ENCODE data around the gene DIPK1A. TPM values are rescaled to one million over a fixed set of nuclear protein-coding genes. Genes with fewer than 3 reads are reported as not detected.

DIPK1A gene
- total RNA-seq, 4 donors from 2014 or later = 3.1 to 9.9 (median 4.9) TPM

DNA sequence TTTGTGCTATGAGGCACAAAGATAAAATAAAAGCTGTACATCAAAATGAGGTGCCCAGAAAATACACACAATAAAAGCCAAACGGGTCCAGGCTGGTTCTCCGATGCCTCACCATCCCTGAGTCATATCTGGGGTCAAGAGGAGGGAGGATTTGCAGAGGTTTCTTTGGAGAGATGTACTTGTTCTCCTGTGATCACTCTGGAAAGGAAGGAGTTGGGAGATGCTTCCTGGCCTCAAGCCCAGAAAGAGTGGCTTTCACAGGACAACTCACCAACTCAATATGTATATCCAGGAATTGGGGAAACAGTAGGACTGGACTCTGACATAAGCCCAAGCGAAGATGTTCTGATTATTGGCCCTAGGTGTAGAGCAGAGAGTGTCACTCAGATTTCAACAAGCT lies 51.9 kb downstream of the DIPK1A start:
- WGBS, 2 donors = 42 to 56% methylated on average over 3 of the region's 3 CpGs
- DNase-seq = no peak
- Histone ChIP-seq H3K36me3 (no peaks in the 10 kb centered on the region), H3K4me1 (peaks cover 0 to 29% (median 16%) of the 10 kb centered on the region in 3 donors), H3K4me3 (no peak overlapping the region), H3K9me3 (no peaks in the 10 kb centered on the region), H3K27me3 (no peaks in the 10 kb centered on the region), H3K27ac (no peak overlapping the region)
- TF ChIP-seq POLR2A (IDR thresholded peaks at IDR 0.05) = no peak
- TF ChIP-seq, protein P1, sequence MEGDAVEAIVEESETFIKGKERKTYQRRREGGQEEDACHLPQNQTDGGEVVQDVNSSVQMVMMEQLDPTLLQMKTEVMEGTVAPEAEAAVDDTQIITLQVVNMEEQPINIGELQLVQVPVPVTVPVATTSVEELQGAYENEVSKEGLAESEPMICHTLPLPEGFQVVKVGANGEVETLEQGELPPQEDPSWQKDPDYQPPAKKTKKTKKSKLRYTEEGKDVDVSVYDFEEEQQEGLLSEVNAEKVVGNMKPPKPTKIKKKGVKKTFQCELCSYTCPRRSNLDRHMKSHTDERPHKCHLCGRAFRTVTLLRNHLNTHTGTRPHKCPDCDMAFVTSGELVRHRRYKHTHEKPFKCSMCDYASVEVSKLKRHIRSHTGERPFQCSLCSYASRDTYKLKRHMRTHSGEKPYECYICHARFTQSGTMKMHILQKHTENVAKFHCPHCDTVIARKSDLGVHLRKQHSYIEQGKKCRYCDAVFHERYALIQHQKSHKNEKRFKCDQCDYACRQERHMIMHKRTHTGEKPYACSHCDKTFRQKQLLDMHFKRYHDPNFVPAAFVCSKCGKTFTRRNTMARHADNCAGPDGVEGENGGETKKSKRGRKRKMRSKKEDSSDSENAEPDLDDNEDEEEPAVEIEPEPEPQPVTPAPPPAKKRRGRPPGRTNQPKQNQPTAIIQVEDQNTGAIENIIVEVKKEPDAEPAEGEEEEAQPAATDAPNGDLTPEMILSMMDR (IDR thresholded peaks at IDR 0.05) = no peak
- intact Hi-C loops (cut with DNase I) = no loop called here

DNA sequence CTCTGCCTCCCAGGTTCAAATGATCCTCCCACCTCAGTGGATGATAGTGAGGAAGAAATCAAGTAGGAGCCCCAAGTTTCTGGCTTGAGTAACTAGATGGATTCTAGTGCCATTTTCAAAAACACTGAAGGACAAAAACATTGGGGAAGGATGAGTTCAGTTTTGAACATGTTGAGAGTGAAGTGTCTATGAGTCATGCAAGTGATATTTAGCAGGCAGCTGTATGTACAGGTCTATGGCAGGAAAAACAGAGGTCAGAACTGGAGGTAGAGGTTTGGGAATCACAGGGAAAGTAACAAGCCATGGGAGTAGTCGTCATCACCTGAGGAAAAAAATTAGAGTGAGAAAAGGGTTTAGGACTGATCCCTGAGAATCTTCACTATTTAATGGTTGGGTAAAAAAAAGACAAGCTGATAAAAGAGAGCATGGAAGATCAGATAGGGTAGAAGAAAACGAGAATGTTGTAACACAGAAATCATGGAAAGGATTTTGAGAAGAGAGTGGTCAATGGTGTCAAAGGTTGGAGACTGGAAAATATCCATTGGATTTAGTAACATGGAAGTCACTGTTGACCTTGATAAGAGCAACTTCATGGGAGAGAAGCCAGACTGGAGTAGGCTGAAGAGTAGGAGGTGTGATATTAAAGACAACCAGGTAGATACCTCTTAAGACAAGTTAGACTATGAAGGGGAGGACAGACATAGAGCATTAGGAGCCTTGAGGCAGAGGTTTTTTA lies 53.1 kb downstream of the DIPK1A start:
- WGBS, 2 donors = 26 to 66% methylated on average over 2 of the region's 2 CpGs
- intact Hi-C loops (cut with DNase I) = no loop called here
- Histone ChIP-seq H3K9me3 (no peaks in the 10 kb centered on the region), H3K4me3 (no peak overlapping the region), H3K4me1 (peaks cover 0 to 29% (median 16%) of the 10 kb centered on the region in 3 donors), H3K27ac (no peak overlapping the region), H3K27me3 (no peaks in the 10 kb centered on the region), H3K36me3 (no peaks in the 10 kb centered on the region)
- DNase-seq = no peak
- no peak for TF ChIP-seq POLR2A (IDR thresholded peaks at IDR 0.05)
- TF ChIP-seq, protein P1 (IDR thresholded peaks at IDR 0.05) = no peak

DNA sequence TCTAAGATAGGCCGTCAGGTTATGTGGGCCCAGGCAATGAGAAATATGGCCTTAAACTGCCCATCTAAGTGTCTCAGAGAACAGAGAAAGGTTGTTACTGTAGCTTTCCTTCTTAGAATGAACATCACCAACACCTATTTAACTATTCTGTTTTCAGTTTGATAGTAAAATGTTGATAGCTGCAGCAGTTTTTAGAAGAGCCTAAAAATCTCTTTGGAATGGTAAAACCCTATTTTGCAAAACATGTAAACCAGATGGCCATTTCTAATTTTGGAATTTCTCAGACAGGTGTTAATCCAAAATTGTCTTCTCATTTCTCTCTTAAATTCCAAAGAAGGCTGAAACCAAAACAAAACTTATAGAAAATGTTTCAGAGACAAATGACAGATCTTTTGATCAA lies 57.5 kb downstream of the DIPK1A start:
- no peak for DNase-seq
- peaks cover 0 to 13% (median 4%) of the 10 kb centered on the region in 3 donors for H3K4me1 ChIP-seq
- no peaks in the 10 kb centered on the region for H3K9me3 ChIP-seq
- 87 to 92% methylated on average over 1 of the region's 1 CpG for WGBS, 2 donors
- intact Hi-C loops (cut with DNase I) = no loop called here
- no peaks in the 10 kb centered on the region for H3K27me3 ChIP-seq
- H3K4me3 ChIP-seq = no peak overlapping the region
- no peaks in the 10 kb centered on the region for H3K36me3 ChIP-seq
- H3K27ac ChIP-seq = no peak overlapping the region
- TF ChIP-seq POLR2A (IDR thresholded peaks at IDR 0.05) = no peak
- TF ChIP-seq, protein P1 (IDR thresholded peaks at IDR 0.05) = no peak

DNA sequence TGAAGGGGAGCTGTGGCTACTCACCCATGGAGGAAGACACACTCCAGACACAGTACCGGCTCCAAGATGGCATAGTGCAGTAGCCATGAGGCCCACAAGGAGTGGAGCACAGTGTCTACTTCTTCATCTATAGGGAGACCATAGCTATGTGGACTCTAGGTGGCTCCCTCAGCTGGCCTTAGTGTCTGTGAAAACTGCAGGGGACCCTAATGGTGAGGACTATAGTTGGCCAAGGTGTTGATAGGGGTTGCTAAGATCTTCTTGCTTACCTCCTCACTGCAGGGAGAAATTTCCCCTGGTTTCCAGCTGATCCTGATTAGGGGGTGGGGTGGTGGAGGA lies 58.9 kb downstream of the DIPK1A start:
- intact Hi-C loops (cut with DNase I) = no loop called here
- 100% methylated on average over 1 of the region's 1 CpG; no CpG with 5 or more reads in 1 of the 2 donors for WGBS, 2 donors
- Histone ChIP-seq H3K4me3 (no peak overlapping the region), H3K27ac (no peak overlapping the region), H3K27me3 (no peaks in the 10 kb centered on the region), H3K4me1 (no peaks in the 10 kb centered on the region), H3K36me3 (no peaks in the 10 kb centered on the region), H3K9me3 (no peaks in the 10 kb centered on the region)
- no peak for DNase-seq
- no peak for TF ChIP-seq POLR2A (IDR thresholded peaks at IDR 0.05)
- TF ChIP-seq, protein P1 (IDR thresholded peaks at IDR 0.05) = no peak

DNA sequence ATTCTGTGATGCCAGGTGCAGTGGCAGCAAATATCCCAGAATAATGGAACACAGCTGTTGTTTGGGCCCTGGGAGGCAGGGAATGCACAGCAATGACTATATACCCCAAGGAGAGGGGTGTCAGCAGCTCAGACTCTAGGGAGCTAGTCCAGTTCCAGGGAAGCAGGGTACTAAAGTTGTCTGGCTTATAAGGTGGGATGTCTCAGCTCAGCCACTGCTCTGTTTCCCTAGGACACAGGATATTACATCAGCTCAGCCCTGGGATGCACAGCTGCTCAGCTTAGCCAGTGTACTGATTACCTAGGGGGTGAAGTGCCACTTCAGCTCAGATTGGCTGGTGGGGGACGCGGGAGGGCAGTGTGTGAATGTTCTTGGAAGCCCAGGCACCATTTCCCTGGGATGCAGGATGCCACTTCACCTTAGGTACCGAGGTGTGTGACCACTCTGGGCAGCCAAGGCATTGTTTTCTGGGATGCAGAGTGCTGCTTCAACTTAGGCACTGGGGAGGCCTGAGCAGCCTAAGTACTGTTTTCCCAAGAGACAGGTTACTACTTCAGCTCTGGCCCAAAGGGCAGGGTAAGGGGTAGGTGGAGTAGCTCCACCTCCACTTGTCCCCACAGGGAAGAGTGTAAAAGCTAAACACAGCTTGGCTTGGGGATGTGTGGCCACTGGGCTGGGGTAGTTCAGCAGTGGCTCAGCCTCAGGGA lies 59.4 kb downstream of the DIPK1A start:
- Histone ChIP-seq H3K27me3 (no peaks in the 10 kb centered on the region), H3K27ac (no peak overlapping the region), H3K9me3 (no peaks in the 10 kb centered on the region), H3K36me3 (no peaks in the 10 kb centered on the region), H3K4me3 (no peak overlapping the region), H3K4me1 (no peaks in the 10 kb centered on the region)
- intact Hi-C loops (cut with DNase I) = no loop called here
- no CpG with 5 or more reads among the region's 3 CpGs for WGBS, 2 donors
- TF ChIP-seq, protein P1 (IDR thresholded peaks at IDR 0.05) = no peak
- no peak for TF ChIP-seq POLR2A (IDR thresholded peaks at IDR 0.05)
- DNase-seq = no peak

All from esophagus squamous epithelium (tissue), 5 donors.